Suprapubic skin (tissue), 3 donors: ENCODE measurements around the gene MINDY2.

Experiments used
- CTCF ChIP-seq, 2 donors: fragments of 200-600 bp in 1 of 2; fragments of 450-650 bp in 1 of 2; sonication (generic) in 1 of 2; IDR thresholded peaks; one replicate each; pipeline ENCODE4 v1.5.1; 2016 to 2019; ENCODE audit warnings: antibody characterized with exemption in 2 of 2, mild to moderate bottlenecking in 1 of 2, moderate library complexity in 1 of 2
- POLR2AphosphoS5 ChIP-seq, 3 donors: sonication (generic); formaldehyde crosslinking; IDR thresholded peaks; one replicate each; pipeline ENCODE4 v1.6.1; 2017; ENCODE audit warnings: antibody characterized with exemption in 3 of 3

GRCh38 chr15:58762285-58762684, 8.8 kb upstream of the MINDY2 start:
- TF ChIP-seq CTCF (IDR thresholded peaks at IDR 0.05) (no peak), POLR2AphosphoS5 (IDR thresholded peaks at IDR 0.05) (no peak)
